LNCaP clone FGC (cell line): ENCODE results near the gene ANKRD52.
A peak's percentile ranks its signal among the peaks of the same experiment; 100 is the strongest.

Experiments
- DNase-seq: peaks from one replicate; pipeline ENCODE4 v3.0.0-alpha.2; 2011; ENCODE audit warnings: low read depth
- H3K4me3 ChIP-seq: 2 replicates; pipeline ENCODE4 v1.5.1; 2011; ENCODE audit warnings: mild to moderate bottlenecking, low read depth, low read length, control low read depth
- CTCF ChIP-seq: IDR thresholded peaks from 2 replicates; pipeline ENCODE4 v1.5.1; 2012; ENCODE audit warnings: mild to moderate bottlenecking; ENCODE audit not compliant: control insufficient read depth, insufficient read depth; ENCODE audit errors: extremely low read depth

ANKRD52 gene

DNA sequence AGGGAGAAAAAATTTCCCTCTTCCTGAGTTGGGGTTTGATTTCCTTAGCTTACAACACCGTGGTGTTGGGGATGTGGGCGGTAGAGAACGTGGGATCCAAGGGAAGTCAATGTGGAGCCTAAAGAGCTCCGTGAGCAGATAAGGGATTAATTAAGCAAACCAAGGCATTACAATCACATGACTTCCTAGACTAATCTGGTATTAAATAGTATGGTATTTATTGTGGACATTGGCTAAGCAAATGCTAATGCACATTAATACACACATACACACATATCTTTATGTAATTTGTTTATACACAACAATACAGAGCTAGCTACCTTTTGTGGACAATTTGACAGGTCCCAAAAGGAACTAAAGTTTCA lies 35.7 kb downstream of the ANKRD52 start:
- peak overlapping the region; percentile 71 for H3K4me3 ChIP-seq
- DNase-seq = no peak
- TF ChIP-seq CTCF = no peak

DNA sequence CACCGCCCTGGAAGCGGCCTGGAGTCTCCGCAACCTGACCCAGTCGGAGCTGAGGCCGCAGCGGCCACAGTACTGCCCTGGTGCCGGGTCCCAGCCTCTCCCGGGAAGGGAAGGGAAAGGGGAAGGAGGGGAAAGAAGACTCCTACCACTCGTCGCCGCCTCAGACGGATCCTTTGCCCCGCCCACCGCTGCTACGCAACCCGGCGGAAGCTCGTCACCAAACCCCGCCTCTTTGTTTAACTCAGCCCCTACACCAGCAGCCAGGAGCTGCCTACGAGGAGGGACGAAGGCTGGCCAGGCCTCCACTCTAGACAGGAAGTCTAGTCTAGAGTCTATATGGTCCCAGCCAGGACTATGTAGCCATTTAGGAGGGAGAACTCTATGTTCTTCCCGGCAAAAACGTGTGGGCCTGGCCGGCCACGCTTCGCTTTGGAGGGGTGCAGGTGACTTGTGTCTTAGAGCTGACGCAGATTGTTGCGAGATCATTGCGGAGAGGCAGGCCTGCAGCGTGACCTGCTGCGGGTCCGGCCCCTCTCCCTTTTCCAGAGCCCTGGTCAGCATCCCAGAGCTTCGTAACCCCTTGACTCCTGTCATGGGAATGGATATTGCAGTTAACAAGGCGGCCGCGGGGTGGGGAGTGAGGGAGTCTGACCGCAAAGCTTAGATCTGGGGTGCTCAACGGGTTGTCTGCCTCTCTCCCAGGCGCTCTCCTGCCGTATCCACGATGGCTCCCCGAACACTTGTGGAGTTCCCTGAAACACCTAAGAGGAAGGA lies 36.2 kb downstream of the ANKRD52 start, which contains the start of gene RNF41:
TSS of gene RNF41 (minus strand) at position 166 of the 774 bp plus-strand sequence. CDS start 7,875 bp downstream, outside the sequence.
- peak; percentile 95 for DNase-seq
- H3K4me3 ChIP-seq = peak within 1 kb of the TSS; percentile 71
- TF ChIP-seq CTCF = no peak

- no peak for DNase-seq
- peak overlapping the region; percentile 71 for H3K4me3 ChIP-seq
- no peak for TF ChIP-seq CTCF
Observed at GRCh38 chr12:56221232-56221756, 36.9 kb downstream of the ANKRD52 start.

- TF ChIP-seq CTCF = no peak
- H3K4me3 ChIP-seq = peak overlapping the region; percentile 71
- DNase-seq = no peak
Observed at GRCh38 chr12:56220611-56221231, 37.5 kb downstream of the ANKRD52 start.

DNA sequence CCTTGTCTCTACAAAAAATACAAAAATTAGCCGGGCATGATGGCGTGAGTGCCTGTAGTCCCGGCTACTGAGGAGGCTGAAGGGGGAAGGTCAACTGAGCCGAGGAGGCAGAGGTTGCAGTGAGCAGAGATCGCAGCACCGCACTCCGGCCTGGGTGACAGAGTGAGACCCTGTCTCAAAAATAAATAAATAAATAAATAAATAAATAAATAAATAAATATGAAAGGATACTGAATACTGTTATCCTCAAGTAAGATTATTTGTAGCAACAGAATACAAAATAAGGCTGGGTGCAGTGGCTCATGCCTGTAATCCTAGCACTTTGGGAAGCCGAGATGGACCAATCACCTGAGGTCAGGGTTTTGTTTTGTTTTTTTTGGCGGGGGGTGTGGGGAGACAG lies 38.3 kb downstream of the ANKRD52 start:
- H3K4me3 ChIP-seq = peak overlapping the region; percentile 71
- no peak for TF ChIP-seq CTCF

GRCh38 chr12:56216461-56216860 lies 41.7 kb downstream of the ANKRD52 start:
- no peak for TF ChIP-seq CTCF
- no peak overlapping the region for H3K4me3 ChIP-seq
- peak; percentile 67 for DNase-seq

More for the DNA sequence above, 38.3 kb downstream of the ANKRD52 start:
- DNase-seq = no peak
